ENCODE measurements around the gene KAT6B. TPM values are rescaled to one million over a fixed set of nuclear protein-coding genes. Genes with fewer than 3 reads are reported as not detected.

KAT6B gene
- total RNA-seq, 1 donor from 2014 or later: 48.3 TPM

DNA sequence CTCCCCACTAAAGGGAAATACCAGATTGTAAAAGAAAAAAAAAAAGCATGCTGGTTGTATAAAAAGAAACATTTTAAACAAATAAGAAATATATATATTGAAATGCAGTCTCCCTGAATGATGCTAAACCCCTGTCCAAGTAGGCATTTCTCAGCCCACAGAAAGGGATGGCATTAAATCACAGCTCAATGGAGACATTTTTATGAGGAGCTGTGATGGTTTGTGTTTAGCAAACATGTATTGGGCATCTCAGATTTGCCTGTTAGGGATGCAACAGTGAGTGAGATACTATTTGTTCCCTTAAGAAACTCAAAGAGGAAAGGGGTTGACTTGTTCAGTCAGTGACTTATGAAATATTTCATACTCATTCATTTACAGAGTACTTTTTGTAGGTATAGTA lies 51.5 kb downstream of the KAT6B start:
- Mint-ChIP-seq H3K4me3 (no peak overlapping the region), H3K9me3 (no peaks in the 10 kb centered on the region), H3K27ac (no peak overlapping the region), H3K27me3 (no peaks in the 10 kb centered on the region), H3K36me3 (no peaks in the 10 kb centered on the region), H3K4me1 (ENCODE audit: unreplicated experiment) (peaks cover 19% of the 10 kb centered on the region)
- no peak for DNase-seq (ENCODE audit: extremely low spot score, unreplicated experiment)
- TF ChIP-seq CTCF (conservative IDR thresholded peaks at IDR 0.05): no peak

GRCh38 chr10:74880041-74880440 lies 53.6 kb downstream of the KAT6B start:
- Mint-ChIP-seq H3K4me3 (no peak overlapping the region), H3K36me3 (no peaks in the 10 kb centered on the region), H3K27ac (no peak overlapping the region), H3K27me3 (no peaks in the 10 kb centered on the region), H3K9me3 (no peaks in the 10 kb centered on the region), H3K4me1 (ENCODE audit: unreplicated experiment) (peaks cover 18% of the 10 kb centered on the region)
- no peak for TF ChIP-seq CTCF (conservative IDR thresholded peaks at IDR 0.05)
- no peak for DNase-seq (ENCODE audit: extremely low spot score, unreplicated experiment)

DNA sequence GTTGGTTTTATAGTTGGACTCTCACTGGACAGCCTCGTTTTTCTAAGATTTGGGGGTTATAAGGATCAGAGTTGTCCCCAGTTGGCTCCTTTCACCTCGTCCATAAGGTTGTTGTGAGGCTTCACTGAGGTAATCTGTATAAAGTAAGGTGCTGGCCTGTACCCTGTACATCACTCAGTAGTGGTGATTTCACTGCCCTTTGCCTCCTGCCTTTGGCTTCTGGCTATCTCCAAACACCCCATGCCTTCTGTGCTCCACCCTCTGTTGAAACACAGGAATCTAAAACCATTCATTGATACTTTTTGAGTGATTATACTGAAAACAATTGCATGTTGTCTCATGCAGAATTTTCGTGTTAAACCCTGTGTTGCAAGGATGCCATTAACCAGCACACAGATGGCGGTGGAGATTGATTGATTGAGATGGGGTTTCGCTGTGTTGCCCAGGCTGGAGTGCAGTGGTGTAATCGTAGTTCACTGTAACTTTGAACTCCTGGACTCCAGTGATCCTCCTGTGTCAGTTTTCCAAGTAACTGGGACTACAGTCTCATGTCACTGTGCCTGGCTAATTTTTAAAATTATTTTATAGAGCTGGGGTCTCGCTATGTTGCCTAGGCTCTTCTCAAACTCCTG lies 55.0 kb downstream of the KAT6B start:
- Mint-ChIP-seq H3K9me3 (no peaks in the 10 kb centered on the region), H3K27ac (no peak overlapping the region), H3K36me3 (no peaks in the 10 kb centered on the region), H3K4me1 (ENCODE audit: unreplicated experiment) (peaks cover 5% of the 10 kb centered on the region), H3K4me3 (no peak overlapping the region), H3K27me3 (no peaks in the 10 kb centered on the region)
- no peak for DNase-seq (ENCODE audit: extremely low spot score, unreplicated experiment)
- TF ChIP-seq CTCF (conservative IDR thresholded peaks at IDR 0.05): no peak

DNA sequence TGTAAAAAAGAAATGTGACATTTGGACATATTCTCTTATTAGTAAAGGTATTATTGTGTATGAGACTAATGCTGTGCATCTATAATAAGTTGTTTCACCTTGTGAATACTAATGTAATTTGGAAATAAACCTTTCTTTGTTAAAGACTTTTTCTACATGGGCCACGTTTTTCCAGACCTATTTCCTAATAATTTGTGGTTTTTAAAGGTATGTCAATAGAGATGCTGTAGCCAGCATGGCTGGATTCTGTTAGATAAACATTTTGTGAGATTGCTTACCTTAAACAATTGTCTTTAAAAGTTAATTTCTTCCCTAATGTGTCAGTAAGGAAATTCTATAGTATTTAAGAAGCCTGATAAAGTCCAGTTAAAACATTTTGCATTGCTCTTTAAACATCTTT lies 56.0 kb downstream of the KAT6B start:
- H3K9me3 Mint-ChIP-seq: no peaks in the 10 kb centered on the region
- TF ChIP-seq CTCF (conservative IDR thresholded peaks at IDR 0.05): no peak
- H3K4me1 Mint-ChIP-seq (ENCODE audit: unreplicated experiment): peaks cover 4% of the 10 kb centered on the region
- H3K27ac Mint-ChIP-seq: no peak overlapping the region
- H3K4me3 Mint-ChIP-seq: no peak overlapping the region
- no peaks in the 10 kb centered on the region for H3K27me3 Mint-ChIP-seq
- DNase-seq (ENCODE audit: extremely low spot score, unreplicated experiment): no peak
- no peaks in the 10 kb centered on the region for H3K36me3 Mint-ChIP-seq

DNA sequence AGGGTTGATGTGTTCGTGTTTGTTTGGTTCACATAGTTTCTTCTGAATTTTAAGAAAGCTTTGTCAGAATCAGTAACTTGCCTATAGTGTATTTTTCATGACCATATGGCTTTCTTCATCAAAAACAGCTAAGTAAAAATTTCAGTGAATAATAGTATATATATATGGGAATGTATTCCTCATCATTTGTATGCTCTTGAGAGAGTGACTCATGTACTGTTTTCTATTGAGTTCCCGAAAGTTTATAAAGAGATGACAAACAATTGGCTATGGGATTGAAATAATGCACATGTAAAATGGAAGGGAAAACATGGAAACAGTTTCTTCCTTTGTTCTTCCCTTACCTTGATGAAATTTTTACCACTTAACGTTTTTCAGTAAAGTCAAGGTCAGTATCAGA lies 56.4 kb downstream of the KAT6B start:
- Mint-ChIP-seq H3K27ac (no peak overlapping the region), H3K4me1 (ENCODE audit: unreplicated experiment) (peaks cover 4% of the 10 kb centered on the region), H3K27me3 (no peaks in the 10 kb centered on the region), H3K9me3 (no peaks in the 10 kb centered on the region), H3K4me3 (no peak overlapping the region), H3K36me3 (no peaks in the 10 kb centered on the region)
- DNase-seq (ENCODE audit: extremely low spot score, unreplicated experiment): no peak
- no peak for TF ChIP-seq CTCF (conservative IDR thresholded peaks at IDR 0.05)

GRCh38 chr10:74883428-74883827 lies 57.0 kb downstream of the KAT6B start:
- TF ChIP-seq CTCF (conservative IDR thresholded peaks at IDR 0.05): no peak
- peaks cover 4% of the 10 kb centered on the region for H3K4me1 Mint-ChIP-seq (ENCODE audit: unreplicated experiment)
- no peak overlapping the region for H3K4me3 Mint-ChIP-seq
- no peaks in the 10 kb centered on the region for H3K27me3 Mint-ChIP-seq
- no peak overlapping the region for H3K27ac Mint-ChIP-seq
- no peaks in the 10 kb centered on the region for H3K9me3 Mint-ChIP-seq
- H3K36me3 Mint-ChIP-seq: no peaks in the 10 kb centered on the region
- DNase-seq (ENCODE audit: extremely low spot score, unreplicated experiment): no peak
